Endothelial cell of umbilical vein (primary cell): ENCODE results near the gene MED13. TPM values are rescaled to one million over a fixed set of nuclear protein-coding genes. Genes with fewer than 3 reads are reported as not detected.
"Not testable (repeated sequence)": the region's sequence is repeated elsewhere in the genome, so short reads cannot be mapped to it uniquely, and the experiment has no call there.

ENCODE experiments used
- BruUV-seq: library from RNA; stranded (reverse); fragments of 400-500 nt; replicated peaks from 2 replicates; lab custom pipeline; 2021; lab: Mats Ljungman, UMichigan
- CTCF ChIA-PET: fragments of 300-600, 350-600 bp; sonication (Branson Sonifier 250); formaldehyde crosslinking; loops from one replicate; lab custom pipeline; 2021; ENCODE audit warnings: antibody characterized with exemption, inconsistent platforms; lab: Charles Lee
- POLR2A ChIA-PET: fragments of 300-600, 350-600 bp; sonication (Branson Sonifier 250); formaldehyde crosslinking; loops from one replicate; lab custom pipeline; 2021; ENCODE audit warnings: antibody characterized with exemption, inconsistent platforms; lab: Charles Lee
- DNase-seq: peaks from one replicate; pipeline ENCODE4 v3.0.0-alpha.2; 2011; ENCODE audit warnings: low read depth, low spot score
- FAIRE-seq: peaks from 2 replicates; lab custom pipeline; 2011; peaks lifted over from hg19 to GRCh38; lab: Jason Lieb, UNC
- H2AFZ ChIP-seq: 2 replicates; pipeline ENCODE4 v1.6.0; 2012; ENCODE audit warnings: low read depth, low read length, control low read depth, inconsistent platforms
- H3K27ac ChIP-seq: 2 replicates; pipeline ENCODE4 v1.5.1; 2011; ENCODE audit warnings: low read depth, mild to moderate bottlenecking, control low read depth, low read length, moderate library complexity; ENCODE audit not compliant: insufficient read depth
- H3K27me3 ChIP-seq, 2 experiments: 2 replicates each; pipeline versions ENCODE4 v1.6.0 to v1.6.1; 2011; ENCODE audit warnings: low read length in 2 of 2, mixed read lengths in 1 of 2; ENCODE audit not compliant: control insufficient read depth in 2 of 2, insufficient read depth in 2 of 2
- H3K36me3 ChIP-seq, 2 experiments: 2 replicates in 1 of 2; 3 replicates in 1 of 2; pipeline ENCODE4 v1.5.1; 2011; ENCODE audit warnings: low read length in 2 of 2, mild to moderate bottlenecking in 1 of 2, moderate library complexity in 1 of 2; ENCODE audit not compliant: control insufficient read depth in 2 of 2, insufficient read depth in 2 of 2; ENCODE audit errors: extremely low read depth in 1 of 2
- H3K4me1 ChIP-seq: 3 replicates; pipeline ENCODE4 v1.5.1; 2011; ENCODE audit warnings: mild to moderate bottlenecking, low read length; ENCODE audit not compliant: control insufficient read depth, insufficient read depth; ENCODE audit errors: extremely low read depth
- H3K4me2 ChIP-seq: 2 replicates; pipeline ENCODE4 v1.6.1; 2011; ENCODE audit warnings: low read length, control low read depth, mixed read lengths; ENCODE audit not compliant: insufficient read depth
- H3K4me3 ChIP-seq, 3 experiments: fragments of 200-600 bp in 1 of 3; sonication (generic), shearing (Covaris generic) in 1 of 3; replicated peaks in 1 of 3; 2 replicates each; pipeline ENCODE4 v1.5.1; 2011 to 2016; ENCODE audit warnings: control low read depth in 3 of 3, low read length in 3 of 3, mild to moderate bottlenecking in 2 of 3, inconsistent platforms in 1 of 3, low read depth in 1 of 3, moderate library complexity in 1 of 3; ENCODE audit not compliant: insufficient read depth in 1 of 3
- H3K79me2 ChIP-seq: 2 replicates; pipeline ENCODE4 v1.6.0; 2012; ENCODE audit warnings: low read length, inconsistent platforms; ENCODE audit not compliant: control insufficient read depth, insufficient read depth
- H3K9ac ChIP-seq: replicated peaks from 2 replicates; pipeline ENCODE3; 2011; ENCODE audit warnings: low read length, control low read depth; ENCODE audit not compliant: insufficient read depth; ENCODE audit errors: extremely low read depth
- H3K9me1 ChIP-seq: replicated peaks from 3 replicates; pipeline ENCODE4 v1.6.0; 2011; ENCODE audit warnings: mild to moderate bottlenecking, low read length; ENCODE audit not compliant: control insufficient read depth, insufficient read depth; ENCODE audit errors: extremely low read depth
- H3K9me3 ChIP-seq: replicated peaks from 2 replicates; pipeline ENCODE4 v1.5.1; 2012; ENCODE audit warnings: low read length, inconsistent platforms; ENCODE audit not compliant: control insufficient read depth, insufficient read depth
- H4K20me1 ChIP-seq: replicated peaks from 2 replicates; pipeline ENCODE3; 2011; ENCODE audit warnings: mild to moderate bottlenecking, low read length; ENCODE audit not compliant: control insufficient read depth, insufficient read depth; ENCODE audit errors: extremely low read depth
- EZH2 ChIP-seq: IDR thresholded peaks from 2 replicates; pipeline ENCODE4 v1.6.1; 2012; ENCODE audit warnings: borderline replicate concordance, low read depth, mild to moderate bottlenecking, moderate library complexity, low read length, inconsistent platforms; ENCODE audit not compliant: severe bottlenecking
- FOS ChIP-seq: IDR thresholded peaks from 2 replicates; pipeline ENCODE4 v1.6.1; 2011; ENCODE audit warnings: mild to moderate bottlenecking, low read length, moderate library complexity, borderline replicate concordance; ENCODE audit not compliant: insufficient read depth
- GATA2 ChIP-seq: IDR thresholded peaks from 2 replicates; pipeline ENCODE4 v1.7.0; 2011; ENCODE audit warnings: low read depth, mild to moderate bottlenecking, moderate library complexity, mixed read lengths, low read length; ENCODE audit not compliant: insufficient read length, insufficient read depth
- MYC ChIP-seq: IDR thresholded peaks from one replicate; pipeline ENCODE4 v1.6.1; 2011; ENCODE audit warnings: mild to moderate bottlenecking, low read depth, low read length
- dilution Hi-C: fragments of 300-500 bp; cut with MboI; formaldehyde crosslinking; loops from one replicate; pipeline ENCODE4 v1.15.0; 2019; ENCODE audit warnings: low sequenced_read_pairs; ENCODE audit not compliant: extremely low pct_ligation_motif_present
- intact Hi-C: fragments of 100-400 bp; cut with micrococcal nuclease; formaldehyde crosslinking; loops from one replicate; pipeline ENCODE4 v1.10.0; 2022
- polyA plus RNA-seq, 4 experiments: library from polyadenylated mRNA; depleted of rRNA in 3 of 4; stranded (reverse) in 3 of 4; unstranded in 1 of 4; fragments of >200 nt; gene quantifications; 2 replicates each; pipeline versions ENCODE4 v1.2.1 to v1.2.3, GENCODE V29; 2011 to 2012; ENCODE audit warnings: missing spikeins in 1 of 4
- total RNA-seq: library from RNA; stranded (reverse); gene quantifications from 2 replicates; pipeline ENCODE4 v1.2.3, GENCODE V29; 2021
- TF ChIP-seq, protein P1 (sequence below), 2 donors: IDR thresholded peaks; 1 replicate in 1 of 2; 2 replicates in 1 of 2; pipeline ENCODE4 v1.5.1; 2011; ENCODE audit warnings: low read length in 2 of 2, mild to moderate bottlenecking in 2 of 2, moderate library complexity in 2 of 2, control low read depth in 1 of 2, inconsistent platforms in 1 of 2, low read depth in 1 of 2; ENCODE audit not compliant: insufficient read depth in 1 of 2; ENCODE audit errors: extremely low read depth in 1 of 2

Gene MED13
- total and polyA plus RNA-seq, 2 donors (not counting 3 experiments of a cell fraction or from before 2014, with no cell fraction given), result 11.6 to 49.6 TPM

DNA sequence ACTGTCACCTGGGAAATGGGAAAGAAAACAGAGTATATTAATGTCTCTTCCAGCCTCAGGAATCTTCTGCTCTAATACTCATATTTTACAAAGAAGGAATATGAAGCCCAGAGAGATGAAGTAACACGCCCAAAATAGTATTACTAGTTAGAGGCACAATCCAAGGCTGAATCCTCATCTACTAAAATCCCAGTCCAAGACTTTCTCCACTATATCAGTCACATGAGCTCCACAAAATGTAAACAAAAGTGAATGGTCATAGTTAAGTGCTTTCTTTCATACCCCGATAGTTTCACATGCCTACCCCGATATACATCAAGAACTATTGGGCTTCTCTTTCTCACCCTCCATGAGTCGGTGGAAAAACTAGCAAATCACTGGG, 138.3 kb downstream of the MED13 start:
- DNase-seq (no peak), FAIRE-seq (no peak)
- dilution Hi-C loops, result no loop called here

DNA sequence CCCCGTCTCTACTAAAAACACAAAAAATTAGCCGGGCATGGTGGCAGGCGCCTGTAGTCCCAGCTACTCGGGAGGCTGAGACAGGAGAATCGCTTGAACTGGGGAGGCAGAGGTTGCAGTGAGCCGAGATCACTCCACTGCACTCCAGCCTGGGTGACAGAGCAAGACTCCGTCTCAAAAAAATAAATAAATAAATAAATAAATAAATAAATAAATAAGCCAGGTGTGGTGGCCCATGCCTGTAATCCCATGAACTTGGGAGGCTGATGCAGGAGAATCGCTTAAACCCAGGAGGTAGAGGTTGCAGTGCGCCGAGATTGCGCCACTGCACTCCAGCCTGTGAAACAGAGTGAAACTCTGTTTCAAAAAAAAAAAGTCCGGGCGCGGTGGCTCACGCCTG, 149.9 kb downstream of the MED13 start:
- H3K9me3 ChIP-seq, H3K36me3 ChIP-seq: not testable (repeated sequence)

More for the DNA sequence above, 138.3 kb downstream of the MED13 start:
- ChIA-PET CTCF (no interaction called here), POLR2A (no interaction called here)
- H2AFZ ChIP-seq, result peak overlapping the region; percentile 85
- peaks cover 0 to 2% of the 10 kb centered on the region in 2 experiments for H3K36me3 ChIP-seq
- peaks cover 7% of the 10 kb centered on the region for H3K79me2 ChIP-seq
- TF ChIP-seq FOS, result no peak
- TF ChIP-seq, protein P1, sequence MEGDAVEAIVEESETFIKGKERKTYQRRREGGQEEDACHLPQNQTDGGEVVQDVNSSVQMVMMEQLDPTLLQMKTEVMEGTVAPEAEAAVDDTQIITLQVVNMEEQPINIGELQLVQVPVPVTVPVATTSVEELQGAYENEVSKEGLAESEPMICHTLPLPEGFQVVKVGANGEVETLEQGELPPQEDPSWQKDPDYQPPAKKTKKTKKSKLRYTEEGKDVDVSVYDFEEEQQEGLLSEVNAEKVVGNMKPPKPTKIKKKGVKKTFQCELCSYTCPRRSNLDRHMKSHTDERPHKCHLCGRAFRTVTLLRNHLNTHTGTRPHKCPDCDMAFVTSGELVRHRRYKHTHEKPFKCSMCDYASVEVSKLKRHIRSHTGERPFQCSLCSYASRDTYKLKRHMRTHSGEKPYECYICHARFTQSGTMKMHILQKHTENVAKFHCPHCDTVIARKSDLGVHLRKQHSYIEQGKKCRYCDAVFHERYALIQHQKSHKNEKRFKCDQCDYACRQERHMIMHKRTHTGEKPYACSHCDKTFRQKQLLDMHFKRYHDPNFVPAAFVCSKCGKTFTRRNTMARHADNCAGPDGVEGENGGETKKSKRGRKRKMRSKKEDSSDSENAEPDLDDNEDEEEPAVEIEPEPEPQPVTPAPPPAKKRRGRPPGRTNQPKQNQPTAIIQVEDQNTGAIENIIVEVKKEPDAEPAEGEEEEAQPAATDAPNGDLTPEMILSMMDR (IDR thresholded peaks at IDR 0.05; ENCODE audit: extremely low read depth in 1 of 2, insufficient read depth in 1 of 2, low read depth in 1 of 2, low read length in 2 of 2), result no peak
- no peak for TF ChIP-seq MYC
- TF ChIP-seq EZH2, result no peak
- TF ChIP-seq GATA2, result no peak
- H3K9me1 ChIP-seq, result no peaks in the 10 kb centered on the region
- no peaks in the 10 kb centered on the region for H3K9me3 ChIP-seq
- H3K4me2 ChIP-seq, result peak overlapping the region; percentile 90
- peak overlapping the region; percentile 91 for H3K9ac ChIP-seq
- H4K20me1 ChIP-seq, result no peaks in the 10 kb centered on the region
- H3K4me3 ChIP-seq, result peak overlapping the region; percentile 46 to 80 (median 76)
- no peaks in the 10 kb centered on the region for H3K27me3 ChIP-seq
- H3K4me1 ChIP-seq, result peaks cover 11% of the 10 kb centered on the region
- intact Hi-C loops, result loop anchor here (2.0 to 10.0 kb wide), 3 partner anchors 64 to 258 kb away; partner anchors contain the start of gene BRIP1
- H3K27ac ChIP-seq, result peak overlapping the region; percentile 59
- BruUV-seq, result no TSS peak

More for the DNA sequence above, 149.9 kb downstream of the MED13 start:
- DNase-seq, H3K4me2 ChIP-seq, CTCF ChIA-PET, H4K20me1 ChIP-seq, H3K4me3 ChIP-seq, H2AFZ ChIP-seq, H3K27ac ChIP-seq, H3K79me2 ChIP-seq, H3K9ac ChIP-seq, POLR2A ChIA-PET, H3K9me1 ChIP-seq, dilution Hi-C loops, FAIRE-seq, H3K4me1 ChIP-seq, H3K27me3 ChIP-seq, BruUV-seq, intact Hi-C loops: not testable (repeated sequence)
